OCI-LY1 (cell line): ENCODE data around the gene APBA1.
"Not testable (repeated sequence)": the region's sequence is repeated elsewhere in the genome, so short reads cannot be mapped to it uniquely, and the experiment has no call there.

Experiments
- H2AFZ ChIP-seq: fragments of 200-600 bp; sonication (generic), shearing (Covaris generic); 2 replicates; pipeline ENCODE4 v1.6.0; 2014; ENCODE audit warnings: antibody characterized with exemption, mild to moderate bottlenecking, low read length
- H3F3A ChIP-seq: fragments of 200-600 bp; sonication (generic), shearing (Covaris generic); 2 replicates; pipeline ENCODE4 v1.6.0; 2014; ENCODE audit warnings: mild to moderate bottlenecking, antibody characterized with exemption, low read length, moderate library complexity; ENCODE audit not compliant: insufficient read depth
- H3K27ac ChIP-seq: fragments of 200-600 bp; sonication (generic); 2 replicates; pipeline ENCODE4 v1.5.1; 2014; ENCODE audit warnings: low read length, mixed run types, mild to moderate bottlenecking, low read depth; ENCODE audit not compliant: poor library complexity, severe bottlenecking
- H3K27me3 ChIP-seq: fragments of 200-600 bp; sonication (generic); 2 replicates; pipeline ENCODE4 v1.6.0; 2014; ENCODE audit warnings: antibody characterized with exemption, mild to moderate bottlenecking, low read length, moderate library complexity; ENCODE audit not compliant: insufficient read depth
- H3K36me3 ChIP-seq: fragments of 200-600 bp; sonication (generic); 2 replicates; pipeline ENCODE4 v1.6.1; 2014; ENCODE audit warnings: mild to moderate bottlenecking, antibody characterized with exemption, low read length, moderate library complexity, mixed read lengths; ENCODE audit not compliant: insufficient read depth
- H3K4me1 ChIP-seq: fragments of 200-600 bp; sonication (generic); 2 replicates; pipeline ENCODE4 v1.5.1; 2014; ENCODE audit warnings: mild to moderate bottlenecking, low read length, moderate library complexity; ENCODE audit not compliant: insufficient read depth, severe bottlenecking
- H3K4me2 ChIP-seq: fragments of 200-600 bp; sonication (generic), shearing (Covaris generic); 2 replicates; pipeline ENCODE4 v1.6.1; 2014; ENCODE audit warnings: low read length
- H3K4me3 ChIP-seq: fragments of 200-600 bp; sonication (generic); 2 replicates; pipeline ENCODE4 v1.5.1; 2014; ENCODE audit warnings: low read length, low read depth, mild to moderate bottlenecking, mixed read lengths; ENCODE audit not compliant: poor library complexity, severe bottlenecking
- H3K79me2 ChIP-seq: fragments of 200-600 bp; shearing (Covaris generic); 2 replicates; pipeline ENCODE4 v1.6.1; 2016; ENCODE audit warnings: mixed run types, low read length, mixed read lengths; ENCODE audit not compliant: insufficient read depth
- H3K9ac ChIP-seq: fragments of 200-600 bp; sonication (generic), shearing (Covaris generic); 2 replicates; pipeline ENCODE4 v1.6.1; 2014; ENCODE audit warnings: mild to moderate bottlenecking, low read length, mixed read lengths
- H3K9me2 ChIP-seq: fragments of 200-600 bp; sonication (generic), shearing (Covaris generic); 2 replicates; pipeline ENCODE4 v1.6.1; 2014; ENCODE audit warnings: low read depth, mild to moderate bottlenecking, low read length, mixed read lengths
- H3K9me3 ChIP-seq: fragments of 200-600 bp; shearing (Covaris generic); 2 replicates; pipeline ENCODE4 v1.6.1; 2014; ENCODE audit warnings: low read length, mixed read lengths
- H4K20me1 ChIP-seq: fragments of 200-600 bp; sonication (generic), shearing (Covaris generic); 2 replicates; pipeline ENCODE4 v1.6.0; 2016; ENCODE audit warnings: mild to moderate bottlenecking, low read length; ENCODE audit not compliant: insufficient read depth
- EZH2 ChIP-seq: fragments of 200-600 bp; sonication (generic), shearing (Covaris generic); IDR thresholded peaks from 2 replicates; pipeline ENCODE4 v1.8.0; 2017; ENCODE audit warnings: borderline replicate concordance, mixed run types, mild to moderate bottlenecking, antibody characterized with exemption, low read length, moderate library complexity, mixed read lengths
- TF ChIP-seq, protein P1 (sequence below): fragments of 200-600 bp; sonication (generic), shearing (Covaris generic); IDR thresholded peaks from 2 replicates; pipeline ENCODE4 v1.5.1; 2017; ENCODE audit warnings: mild to moderate bottlenecking, antibody characterized with exemption, low read length, moderate library complexity, mixed read lengths

APBA1 gene

DNA sequence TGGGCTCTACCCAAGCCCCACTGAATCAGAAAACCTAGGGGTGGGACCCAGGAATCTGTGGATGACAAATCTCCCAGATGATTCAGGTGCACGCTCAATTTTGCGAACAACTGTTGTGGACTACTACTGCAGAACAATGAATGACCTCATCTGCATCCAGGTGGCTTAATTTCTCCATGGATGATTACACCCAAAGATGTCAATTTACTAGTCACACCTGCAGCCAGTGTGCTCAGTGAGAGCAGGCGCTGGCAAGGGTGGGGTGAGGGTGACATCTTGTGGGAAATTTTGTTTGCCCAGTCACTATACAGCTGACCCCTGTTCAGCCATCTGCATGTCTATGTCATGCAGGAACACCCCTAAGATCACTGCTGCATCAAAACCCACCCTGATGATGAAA, 229.0 kb downstream of the APBA1 start:
- Histone ChIP-seq H3K4me3 (no peak overlapping the region), H3K27me3 (no peaks in the 10 kb centered on the region), H3K4me1 (no peaks in the 10 kb centered on the region), H3K79me2 (no peaks in the 10 kb centered on the region), H3K36me3 (no peaks in the 10 kb centered on the region), H3K4me2 (no peak overlapping the region), H3K27ac (no peak overlapping the region), H4K20me1 (no peaks in the 10 kb centered on the region), H3K9me3 (no peaks in the 10 kb centered on the region), H3K9ac (no peak overlapping the region), H3K9me2 (no peaks in the 10 kb centered on the region), H3F3A (no peaks in the 10 kb centered on the region), H2AFZ (no peak overlapping the region)
- TF ChIP-seq, protein P1, sequence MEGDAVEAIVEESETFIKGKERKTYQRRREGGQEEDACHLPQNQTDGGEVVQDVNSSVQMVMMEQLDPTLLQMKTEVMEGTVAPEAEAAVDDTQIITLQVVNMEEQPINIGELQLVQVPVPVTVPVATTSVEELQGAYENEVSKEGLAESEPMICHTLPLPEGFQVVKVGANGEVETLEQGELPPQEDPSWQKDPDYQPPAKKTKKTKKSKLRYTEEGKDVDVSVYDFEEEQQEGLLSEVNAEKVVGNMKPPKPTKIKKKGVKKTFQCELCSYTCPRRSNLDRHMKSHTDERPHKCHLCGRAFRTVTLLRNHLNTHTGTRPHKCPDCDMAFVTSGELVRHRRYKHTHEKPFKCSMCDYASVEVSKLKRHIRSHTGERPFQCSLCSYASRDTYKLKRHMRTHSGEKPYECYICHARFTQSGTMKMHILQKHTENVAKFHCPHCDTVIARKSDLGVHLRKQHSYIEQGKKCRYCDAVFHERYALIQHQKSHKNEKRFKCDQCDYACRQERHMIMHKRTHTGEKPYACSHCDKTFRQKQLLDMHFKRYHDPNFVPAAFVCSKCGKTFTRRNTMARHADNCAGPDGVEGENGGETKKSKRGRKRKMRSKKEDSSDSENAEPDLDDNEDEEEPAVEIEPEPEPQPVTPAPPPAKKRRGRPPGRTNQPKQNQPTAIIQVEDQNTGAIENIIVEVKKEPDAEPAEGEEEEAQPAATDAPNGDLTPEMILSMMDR: no peak
- TF ChIP-seq EZH2: no peak

DNA sequence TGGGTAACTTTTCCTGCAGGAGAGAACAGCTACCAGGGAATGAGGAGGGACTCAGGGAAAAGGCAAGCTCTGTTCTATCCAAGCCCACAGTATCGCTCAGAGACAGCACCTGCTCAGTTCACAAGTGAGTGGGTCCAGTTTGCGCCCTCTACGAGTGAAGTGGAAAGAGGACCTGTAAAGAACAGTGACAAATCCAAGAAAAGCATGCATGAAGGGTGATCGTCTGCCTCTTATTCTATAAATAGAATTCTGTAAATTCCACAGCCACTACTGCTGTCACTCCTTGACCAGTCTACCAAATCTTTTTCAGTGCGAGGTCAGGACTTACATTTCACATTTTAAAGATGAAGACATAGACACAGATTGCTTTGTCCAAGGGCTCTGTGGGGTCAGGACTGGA, 229.7 kb downstream of the APBA1 start:
- no peak for TF ChIP-seq EZH2
- TF ChIP-seq, protein P1: no peak

DNA sequence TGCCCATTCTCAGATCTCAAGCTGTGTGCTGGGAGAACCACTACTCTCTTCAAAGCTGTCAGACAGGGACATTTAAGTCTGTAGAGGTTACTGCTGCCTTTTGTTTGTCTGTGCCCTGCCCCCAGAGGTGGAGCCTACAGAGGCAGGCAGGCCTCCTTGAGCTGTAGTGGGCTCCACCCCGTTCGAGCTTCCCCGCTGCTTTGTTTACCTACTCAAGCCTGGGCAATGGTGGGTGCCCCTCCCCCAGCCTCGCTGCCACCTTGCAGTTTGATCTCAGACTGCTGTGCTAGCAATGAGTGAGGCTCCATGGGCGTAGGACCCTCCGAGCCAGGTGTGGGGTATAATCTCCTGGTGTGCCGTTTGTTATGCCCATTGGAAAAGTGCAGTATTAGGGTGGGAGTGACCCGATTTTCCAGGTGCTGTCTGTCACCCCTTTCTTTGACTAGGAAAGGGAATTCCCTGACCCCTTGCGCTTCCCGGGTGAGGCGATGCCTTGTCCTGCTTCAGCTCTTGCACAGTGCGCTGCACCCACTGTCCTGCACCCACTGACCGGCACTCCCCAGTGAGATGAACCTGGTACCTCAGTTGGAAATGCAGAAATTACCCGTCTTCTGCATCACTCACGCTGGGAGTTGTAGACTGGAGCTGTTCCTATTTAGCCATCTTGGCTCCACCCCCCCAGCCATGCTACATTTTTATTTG, 231.8 kb downstream of the APBA1 start:
- H3K27ac ChIP-seq, H3K4me2 ChIP-seq, H2AFZ ChIP-seq, H3K9me3 ChIP-seq, H3K4me3 ChIP-seq, H4K20me1 ChIP-seq, H3K27me3 ChIP-seq, H3K9me2 ChIP-seq, H3K79me2 ChIP-seq, H3K9ac ChIP-seq, H3K4me1 ChIP-seq, H3K36me3 ChIP-seq, H3F3A ChIP-seq: not testable (repeated sequence)

More for the DNA sequence above, 229.7 kb downstream of the APBA1 start:
- no peaks in the 10 kb centered on the region for H3K36me3 ChIP-seq
- H4K20me1 ChIP-seq: no peaks in the 10 kb centered on the region
- H3F3A ChIP-seq: no peaks in the 10 kb centered on the region
- no peaks in the 10 kb centered on the region for H3K79me2 ChIP-seq
- H3K4me1 ChIP-seq: no peaks in the 10 kb centered on the region
- no peak overlapping the region for H2AFZ ChIP-seq
- no peak overlapping the region for H3K4me2 ChIP-seq
- H3K9me3 ChIP-seq: no peaks in the 10 kb centered on the region
- no peaks in the 10 kb centered on the region for H3K9me2 ChIP-seq
- H3K27me3 ChIP-seq: no peaks in the 10 kb centered on the region
- H3K27ac ChIP-seq: no peak overlapping the region
- H3K9ac ChIP-seq: no peak overlapping the region
- no peak overlapping the region for H3K4me3 ChIP-seq

DNA sequence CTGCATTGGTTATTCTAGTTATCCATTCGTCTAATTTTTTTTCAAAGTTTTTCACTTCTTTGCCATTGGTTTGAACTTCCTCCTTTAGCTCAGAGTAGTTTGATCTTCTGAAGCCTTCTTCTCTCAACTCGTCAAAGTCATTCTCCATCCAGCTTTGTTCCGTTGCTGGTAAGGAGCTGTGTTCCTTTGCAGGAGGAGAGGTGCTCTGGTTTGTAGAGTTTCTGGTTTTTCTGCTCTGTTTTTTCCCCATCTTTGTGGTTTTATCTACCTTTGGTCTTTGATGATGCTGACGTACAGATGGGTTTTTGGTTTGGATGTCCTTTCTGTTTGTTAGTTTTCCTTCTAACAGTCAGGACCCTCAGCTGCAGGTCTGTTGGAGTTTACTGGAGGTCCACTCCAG, 232.5 kb downstream of the APBA1 start:
- not testable (repeated sequence) for H3K4me1 ChIP-seq

More for the DNA sequence above, 232.5 kb downstream of the APBA1 start:
- H3K4me2 ChIP-seq, H3F3A ChIP-seq, H3K27me3 ChIP-seq, H3K4me3 ChIP-seq, H3K9me2 ChIP-seq, H3K79me2 ChIP-seq, H3K9ac ChIP-seq, H2AFZ ChIP-seq, H4K20me1 ChIP-seq, H3K27ac ChIP-seq, H3K9me3 ChIP-seq, H3K36me3 ChIP-seq: not testable (repeated sequence)
